KBM-7 (cell line): ENCODE measurements around the gene OVOL3.

Experiments
- DNase-seq: peaks from one replicate; pipeline ENCODE4 v3.0.0-alpha.2; 2015
- in situ Hi-C: fragments of 300-500 bp; cut with MboI; formaldehyde crosslinking; loops from 2 replicates; pipeline ENCODE4 v1.14.3; 2020; ENCODE audit warnings: low sequenced_read_pairs, low pct_unique_long_range_greater_than_20kb, mixed read lengths

The OVOL3 gene

GRCh38 chr19:36097036-36097435, 13.9 kb upstream of the OVOL3 start:
- in situ Hi-C loops: no loop called here
- no peak for DNase-seq

- DNase-seq: no peak
Measured at GRCh38 chr19:36099166-36099785, 11.7 kb upstream of the OVOL3 start.

GRCh38 chr19:36100476-36100875, 10.5 kb upstream of the OVOL3 start:
- in situ Hi-C loops: no loop called here
- DNase-seq: no peak

More at GRCh38 chr19:36099166-36099785, 11.7 kb upstream of the OVOL3 start:
- in situ Hi-C loops: no loop called here

GRCh38 chr19:36101550-36102327, 9.2 kb upstream of the OVOL3 start:
- in situ Hi-C loops: no loop called here
- no peak for DNase-seq

- in situ Hi-C loops: no loop called here
- DNase-seq: no peak
Measured at GRCh38 chr19:36103040-36103626, 7.8 kb upstream of the OVOL3 start.

- no peak for DNase-seq
- in situ Hi-C loops: no loop called here
Measured at GRCh38 chr19:36103842-36104552, 6.9 kb upstream of the OVOL3 start.

- DNase-seq: no peak
- in situ Hi-C loops: no loop called here
Measured at GRCh38 chr19:36106441-36106840, 4.5 kb upstream of the OVOL3 start.

GRCh38 chr19:36106991-36107390, 4.0 kb upstream of the OVOL3 start:
- in situ Hi-C loops: no loop called here
- no peak for DNase-seq

- no peak for DNase-seq
- in situ Hi-C loops: no loop called here
Measured at GRCh38 chr19:36108684-36109083, 2.3 kb upstream of the OVOL3 start.

GRCh38 chr19:36111200-36111539, 227 bp downstream of the OVOL3 start:
- in situ Hi-C loops: no loop called here
- no peak for DNase-seq

GRCh38 chr19:36112678-36113077, 1.7 kb downstream of the OVOL3 start:
- in situ Hi-C loops: no loop called here
- DNase-seq: no peak

GRCh38 chr19:36113425-36113824, 2.5 kb downstream of the OVOL3 start:
- DNase-seq: no peak
- in situ Hi-C loops: no loop called here

GRCh38 chr19:36113894-36114720, 3.2 kb downstream of the OVOL3 start:
- peak; percentile 6 for DNase-seq
- in situ Hi-C loops: no loop called here

- peak; percentile 99 for DNase-seq
- in situ Hi-C loops: no loop called here
Measured at GRCh38 chr19:36114721-36115452, 3.9 kb downstream of the OVOL3 start, which contains the start of gene POLR2I. Gene POLR2I (minus strand): TSS chr19:36114875. CDS start chr19:36114856, 19 bp downstream.

- no peak for DNase-seq
- in situ Hi-C loops: no loop called here
Measured at GRCh38 chr19:36115453-36116343, 4.8 kb downstream of the OVOL3 start, which contains the start of gene TBCB. Gene TBCB (plus strand): TSS chr19:36115468. CDS start chr19:36115561, 93 bp downstream.

GRCh38 chr19:36116344-36116637, 5.3 kb downstream of the OVOL3 start:
- no peak for DNase-seq
- in situ Hi-C loops: no loop called here

- in situ Hi-C loops: no loop called here
- no peak for DNase-seq
Measured at GRCh38 chr19:36120092-36120983, 9.4 kb downstream of the OVOL3 start.
